Head of caudate nucleus (tissue), 42 donors: ENCODE measurements around the gene RPL35A.
"Not testable (repeated sequence)": the region's sequence is repeated elsewhere in the genome, so short reads cannot be mapped to it uniquely, and the experiment has no call there.

ENCODE experiments used
- DNase-seq, 42 donors: peaks; one replicate each; pipeline versions ENCODE4 v3.0.0 to v3.0.0-alpha.2; 2020 to 2021; ENCODE audit warnings: mixed read lengths in 7 of 42
- intact Hi-C: fragments of 100-400 bp; cut with DNase I; formaldehyde crosslinking; loops from one replicate; pipeline ENCODE4 v1.15.0; 2022

Gene RPL35A

DNA sequence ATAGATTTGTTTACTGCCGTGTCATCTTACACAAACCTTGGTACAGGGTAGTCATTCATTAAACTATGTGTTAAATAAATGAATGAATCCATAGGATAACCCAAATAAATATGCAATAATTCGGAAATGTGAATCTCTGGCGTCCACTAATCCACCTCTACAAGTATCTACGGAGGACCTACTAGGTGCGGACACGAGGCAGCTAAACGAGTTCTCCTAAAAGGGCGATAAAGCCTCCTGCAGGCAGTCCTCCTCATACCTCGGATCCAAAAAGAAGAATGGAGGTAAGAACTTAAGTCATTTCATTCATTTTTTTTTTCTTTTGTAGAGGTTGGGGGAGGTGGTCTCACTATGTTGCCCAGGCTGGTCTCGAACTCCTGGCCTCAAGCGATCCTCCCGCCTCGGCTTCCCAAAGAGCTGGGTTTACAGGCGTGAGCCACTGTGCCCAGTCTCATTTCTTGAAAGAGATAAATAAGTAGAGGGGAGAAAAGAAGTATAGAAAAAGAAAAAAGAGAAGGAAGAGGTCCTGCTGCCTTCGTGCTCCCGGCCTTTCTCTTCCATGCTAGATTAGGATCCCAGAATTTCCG lies 706 bp upstream of the RPL35A start:
- peak in 2 of 42 donors; percentile 6 to 14 for DNase-seq
- intact Hi-C loops, result no loop called here

- DNase-seq, result no peak
- intact Hi-C loops, result loop anchor here (1.0 kb wide), 1 partner anchor 10 kb away; the partner anchor contains the start of gene LMLN
Measured at GRCh38 chr3:197950677-197951061, 679 bp downstream of the RPL35A start.

GRCh38 chr3:197951392-197951990 lies 1.5 kb downstream of the RPL35A start:
- intact Hi-C loops, result no loop called here

DNA sequence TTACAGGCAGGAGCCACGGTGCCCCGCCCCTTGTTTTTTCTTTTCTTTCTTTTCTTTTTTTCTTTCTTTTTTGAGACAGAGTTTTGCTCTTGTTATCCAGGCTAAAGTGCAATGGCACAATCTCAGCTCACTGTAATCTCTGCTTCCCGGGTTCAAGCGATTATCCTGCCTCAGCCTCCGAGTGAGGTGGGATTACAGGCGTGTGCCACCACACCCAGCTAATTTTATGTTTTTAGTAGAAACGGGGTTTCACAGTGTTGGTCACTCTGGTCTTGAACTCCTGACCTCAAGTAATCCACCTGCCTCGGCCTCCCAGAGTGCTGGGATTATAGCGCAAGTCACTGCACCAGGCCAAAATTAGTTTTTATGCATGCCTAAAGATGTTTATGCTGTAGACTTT lies 2.5 kb downstream of the RPL35A start:
- intact Hi-C loops, result no loop called here

More at GRCh38 chr3:197951392-197951990, 1.5 kb downstream of the RPL35A start:
- DNase-seq, result no peak

GRCh38 chr3:197953325-197953724 lies 3.3 kb downstream of the RPL35A start:
- intact Hi-C loops, result no loop called here

More for the DNA sequence above, 2.5 kb downstream of the RPL35A start:
- DNase-seq, result no peak

DNA sequence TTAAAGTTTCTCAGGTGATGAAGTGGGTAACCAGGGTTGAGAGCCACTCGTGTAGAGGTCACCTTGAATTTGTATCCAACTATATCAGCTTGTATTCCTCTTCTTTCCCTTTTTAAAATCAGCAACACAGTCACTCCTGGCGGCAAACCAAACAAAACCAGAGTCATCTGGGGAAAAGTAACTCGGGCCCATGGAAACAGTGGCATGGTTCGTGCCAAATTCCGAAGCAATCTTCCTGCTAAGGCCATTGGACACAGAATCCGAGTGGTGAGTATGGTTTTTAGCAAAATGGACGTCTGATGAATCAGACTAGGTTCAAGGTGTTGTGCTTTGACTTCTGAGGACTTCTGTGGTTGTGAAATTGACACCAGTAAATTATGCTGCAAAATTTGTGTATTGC lies 3.9 kb downstream of the RPL35A start:
- no peak for DNase-seq
- intact Hi-C loops, result no loop called here

More at GRCh38 chr3:197953325-197953724, 3.3 kb downstream of the RPL35A start:
- no peak for DNase-seq

- intact Hi-C loops, result no loop called here
- no peak for DNase-seq
Measured at GRCh38 chr3:197955892-197956477, 6.0 kb downstream of the RPL35A start.

DNA sequence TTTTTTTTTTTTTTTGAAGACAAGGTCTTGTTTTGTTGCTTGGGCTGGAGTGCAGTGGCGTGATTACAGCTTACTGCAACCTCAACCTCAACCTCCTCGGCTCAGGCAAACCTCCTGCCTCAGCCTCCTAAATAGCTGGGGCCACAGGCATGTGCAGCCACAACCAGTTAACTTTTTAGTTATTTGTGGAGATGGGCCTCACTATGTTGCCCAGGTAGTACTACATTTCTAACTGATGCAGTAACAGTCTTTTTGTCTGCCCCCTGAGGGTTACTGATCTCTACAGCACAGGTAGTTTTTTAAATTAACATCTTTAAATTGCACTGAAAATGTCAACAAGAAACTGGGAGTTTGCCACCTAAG lies 6.6 kb downstream of the RPL35A start:
- no peak for DNase-seq
- intact Hi-C loops, result no loop called here

DNA sequence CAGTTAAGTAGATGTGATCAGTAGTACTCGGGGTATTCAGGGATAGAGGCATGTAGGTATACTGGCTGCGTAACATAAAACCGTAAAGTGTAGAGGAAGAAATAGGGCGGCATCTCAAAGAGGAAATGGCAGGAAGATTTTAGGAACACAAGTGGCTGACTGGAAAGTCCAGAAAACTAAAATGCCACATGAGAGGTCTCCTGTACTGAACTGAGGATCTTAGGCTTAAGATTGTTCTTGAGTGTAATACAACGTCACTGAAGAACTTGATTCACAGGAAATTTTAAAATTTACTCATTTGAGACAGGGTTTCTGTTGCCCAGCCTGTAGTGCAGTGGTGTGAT lies 7.8 kb downstream of the RPL35A start:
- intact Hi-C loops, result no loop called here
- DNase-seq, result no peak

DNA sequence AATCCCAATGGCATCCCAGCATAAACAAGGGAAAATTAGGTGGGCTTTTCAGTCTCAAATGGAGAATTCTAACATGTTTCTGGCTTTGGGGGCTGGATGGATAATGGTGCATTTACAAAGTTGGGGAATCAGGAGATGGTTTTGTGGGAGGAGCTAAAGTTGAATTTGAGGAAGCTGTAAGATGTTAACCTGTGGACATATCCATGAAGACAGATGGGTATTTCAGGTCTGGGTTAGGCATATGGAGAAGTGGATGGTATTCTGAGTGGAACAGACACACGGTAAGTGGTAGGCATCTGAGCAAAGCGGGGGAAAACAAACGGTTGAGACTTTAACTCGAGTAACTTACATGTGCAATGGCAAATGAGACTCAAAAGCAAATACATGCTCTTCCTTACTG lies 8.4 kb downstream of the RPL35A start:
- no peak for DNase-seq
- intact Hi-C loops, result no loop called here

DNA sequence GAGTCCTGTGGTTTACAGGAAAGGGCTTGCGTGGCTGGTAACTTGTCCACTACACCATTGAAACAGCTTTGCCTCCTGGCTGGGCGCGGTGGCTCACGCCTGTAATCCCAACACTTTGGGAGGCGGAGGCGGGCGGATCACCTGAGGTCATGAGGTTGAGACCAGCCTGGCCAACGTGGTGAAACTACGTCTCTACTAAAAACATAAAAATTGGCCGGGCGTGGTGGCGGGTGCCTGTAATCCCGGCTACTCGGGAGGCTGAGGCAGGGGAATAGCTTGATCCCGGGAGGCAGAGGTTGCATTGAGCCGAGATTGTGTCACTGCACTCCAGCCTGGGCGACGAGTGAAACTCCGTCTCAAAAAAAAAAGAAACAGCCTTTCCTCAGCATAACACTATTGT lies 8.9 kb downstream of the RPL35A start:
- DNase-seq, intact Hi-C loops: not testable (repeated sequence)

DNA sequence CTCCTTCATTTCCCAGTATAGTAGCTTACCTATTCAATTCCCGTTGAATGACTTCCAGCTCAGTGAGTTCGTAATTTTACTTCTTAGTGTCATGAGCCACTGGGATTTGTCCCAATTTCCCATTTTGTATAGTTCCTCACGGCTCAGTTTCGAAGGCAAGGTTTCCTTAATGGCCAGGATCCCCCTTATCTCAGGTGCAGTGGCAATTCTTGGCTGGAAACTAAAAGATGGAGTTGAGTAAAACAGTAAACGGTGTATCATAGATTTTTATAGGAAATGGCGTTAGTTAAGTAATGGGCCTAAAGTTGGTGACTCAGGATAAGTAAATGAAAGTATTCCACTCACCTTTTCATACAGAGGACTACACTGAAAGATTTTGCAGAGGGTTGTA lies 9.5 kb downstream of the RPL35A start:
- intact Hi-C loops, result no loop called here
- DNase-seq, result no peak

DNA sequence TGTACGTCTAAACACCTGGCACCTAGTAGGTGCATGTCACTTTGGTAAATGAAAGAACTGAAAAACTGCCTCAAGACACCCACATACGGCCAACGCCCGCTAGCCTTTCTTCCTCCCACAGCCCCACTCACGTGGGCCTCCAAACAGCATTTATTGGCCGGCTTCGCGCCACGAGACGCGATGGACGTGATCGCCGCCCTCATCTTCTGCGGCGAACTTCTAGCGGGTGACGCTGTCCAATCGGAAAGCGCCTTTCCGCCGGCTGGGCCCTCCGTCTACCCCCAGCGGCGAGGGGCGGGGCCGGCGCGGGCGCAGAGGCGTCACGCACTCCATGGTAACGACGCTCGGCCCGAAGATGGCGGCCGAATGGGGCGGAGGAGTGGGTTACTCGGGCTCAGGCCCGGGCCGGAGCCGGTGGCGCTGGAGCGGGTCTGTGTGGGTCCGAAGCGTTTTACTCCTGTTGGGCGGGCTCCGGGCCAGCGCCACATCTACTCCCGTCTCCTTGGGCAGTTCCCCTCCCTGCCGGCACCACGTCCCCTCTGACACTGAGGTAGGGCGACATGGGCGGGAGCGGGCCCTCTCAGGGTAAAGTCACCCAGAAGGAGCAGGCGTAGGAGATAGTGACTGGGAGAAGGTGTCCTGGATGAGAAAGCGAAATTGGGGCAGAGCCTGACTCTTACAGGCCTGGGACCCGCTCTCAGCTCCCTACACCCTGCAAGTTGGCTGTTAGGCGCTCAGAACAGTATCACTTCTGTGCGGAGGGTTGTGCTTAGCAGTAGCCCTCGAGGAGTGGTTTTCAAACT lies 10.1 kb downstream of the RPL35A start, which contains the start of gene LMLN:
TSS of gene LMLN (plus strand) at position 327 of the 803 bp plus-strand sequence. CDS start at position 356, 29 bp downstream.
- intact Hi-C loops, result loop anchor here (1.0 kb wide), 1 partner anchor 10 kb away; the partner anchor contains the start of gene RPL35A
- DNase-seq, result peak; percentile 93 to 99 (median 98)

DNA sequence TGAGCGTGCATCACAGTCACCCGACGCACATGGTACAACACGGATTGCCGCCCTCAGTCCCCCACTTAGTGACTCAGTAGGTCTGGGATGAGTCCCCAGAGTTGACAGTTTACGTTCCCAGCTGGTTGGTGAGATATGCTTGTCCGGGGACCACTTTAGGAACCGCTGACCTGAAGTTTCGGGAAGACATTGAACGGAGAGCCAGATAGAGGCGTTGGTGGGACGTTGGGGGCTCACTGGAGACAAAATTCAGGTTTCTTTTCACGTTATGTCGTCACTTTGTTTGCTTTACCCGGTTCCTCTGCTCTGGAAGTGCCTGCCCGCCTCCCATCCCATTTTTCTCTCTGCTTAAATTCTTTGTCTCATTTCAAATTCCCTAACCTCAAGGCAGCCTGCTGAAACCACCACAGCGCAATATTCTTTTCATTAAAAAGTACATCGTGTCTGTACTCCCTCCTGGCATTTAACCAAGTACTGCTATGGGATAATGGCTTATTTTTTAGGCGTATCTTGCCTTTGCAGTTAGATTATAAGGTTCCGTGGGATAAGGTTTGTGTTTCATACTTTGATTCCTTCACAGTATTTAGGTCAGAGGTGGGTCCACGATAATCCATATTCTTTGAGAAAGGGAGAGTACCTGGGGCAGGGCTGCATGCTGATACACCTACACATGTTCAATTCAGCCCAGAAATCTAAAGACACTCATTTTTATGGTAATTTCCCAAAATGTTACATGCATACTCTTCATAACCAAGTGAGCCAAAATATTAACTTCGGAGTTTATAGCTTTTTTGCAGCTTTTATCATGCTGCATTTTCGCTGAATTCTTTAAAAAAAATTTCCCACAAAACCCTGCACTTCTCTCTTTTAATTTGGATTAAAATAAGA lies 10.9 kb downstream of the RPL35A start:
- intact Hi-C loops, result loop anchor here (1.0 kb wide), 1 partner anchor 11 kb away; the partner anchor contains the start of gene RPL35A
- DNase-seq, result peak in 16 of 42 donors; percentile 4 to 61 (median 24)

DNA sequence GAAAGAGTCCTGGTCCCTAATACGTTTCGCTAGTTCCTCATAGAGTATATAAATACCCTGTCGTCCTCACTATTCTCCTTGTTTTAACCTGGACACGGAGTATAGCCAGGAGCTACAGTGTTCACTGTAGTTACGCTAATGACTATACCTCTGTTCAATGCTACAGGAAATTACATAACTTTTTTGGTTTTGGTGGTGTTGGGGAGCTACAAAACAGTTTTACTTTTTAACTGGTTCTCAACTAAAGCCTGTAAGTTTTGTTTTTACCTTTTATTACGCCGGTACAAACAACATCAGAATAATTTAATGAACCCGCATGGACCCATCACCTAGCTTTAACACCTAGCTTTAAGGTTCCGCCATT lies 11.6 kb downstream of the RPL35A start:
- DNase-seq, result no peak
- intact Hi-C loops, result no loop called here

DNA sequence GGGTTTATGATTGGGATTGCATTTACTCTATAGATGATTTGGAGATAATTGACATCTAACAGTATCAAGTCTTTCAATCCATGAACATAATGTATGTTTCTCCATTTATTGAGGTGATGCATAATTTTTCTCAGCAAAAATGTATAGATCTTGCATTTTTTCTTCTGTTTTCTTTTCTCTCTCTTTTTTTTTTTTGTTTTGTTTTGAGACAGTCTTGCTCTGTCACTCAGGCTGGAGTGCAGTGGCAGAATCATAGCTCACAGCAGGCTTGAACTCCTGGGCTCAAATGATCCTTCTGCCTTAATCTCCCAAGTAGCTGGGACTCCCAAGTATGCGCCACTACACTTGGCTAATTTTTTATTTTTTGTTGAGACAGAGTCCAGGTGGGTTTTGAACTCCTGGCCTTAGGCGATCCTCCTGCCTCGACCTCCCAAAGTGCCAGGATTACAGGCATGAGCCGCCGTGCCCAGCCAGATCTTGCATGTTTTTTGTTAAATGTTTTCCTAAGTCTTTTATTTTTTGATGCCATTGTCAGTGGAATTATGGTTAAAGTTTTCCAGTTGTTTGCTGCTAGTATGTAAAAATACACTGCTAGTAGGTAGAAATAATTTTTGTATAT lies 13.1 kb downstream of the RPL35A start:
- intact Hi-C loops, result no loop called here
- no peak for DNase-seq

- DNase-seq, intact Hi-C loops: not testable (repeated sequence)
Measured at GRCh38 chr3:197967337-197967989, 17.5 kb downstream of the RPL35A start.

GRCh38 chr3:197970588-197970987 lies 20.6 kb downstream of the RPL35A start:
- DNase-seq, result no peak
- intact Hi-C loops, result no loop called here
